ENCODE data around the gene ASF1A. TPM values are rescaled to one million over a fixed set of nuclear protein-coding genes. Genes with fewer than 3 reads are reported as not detected.
A peak's percentile ranks its signal among the peaks of the same experiment; 100 is the strongest.

Gene ASF1A
- total RNA-seq, 1 donor = 23.7 TPM

GRCh38 chr6:118896339-118897136, 2.6 kb downstream of the ASF1A start:
- H3K4me3 ChIP-seq (ENCODE audit: low read depth, low read length) = peak overlapping the region; percentile 88
- peak; percentile 61 for DNase-seq (ENCODE audit: low read depth)
- TF ChIP-seq, protein P1, sequence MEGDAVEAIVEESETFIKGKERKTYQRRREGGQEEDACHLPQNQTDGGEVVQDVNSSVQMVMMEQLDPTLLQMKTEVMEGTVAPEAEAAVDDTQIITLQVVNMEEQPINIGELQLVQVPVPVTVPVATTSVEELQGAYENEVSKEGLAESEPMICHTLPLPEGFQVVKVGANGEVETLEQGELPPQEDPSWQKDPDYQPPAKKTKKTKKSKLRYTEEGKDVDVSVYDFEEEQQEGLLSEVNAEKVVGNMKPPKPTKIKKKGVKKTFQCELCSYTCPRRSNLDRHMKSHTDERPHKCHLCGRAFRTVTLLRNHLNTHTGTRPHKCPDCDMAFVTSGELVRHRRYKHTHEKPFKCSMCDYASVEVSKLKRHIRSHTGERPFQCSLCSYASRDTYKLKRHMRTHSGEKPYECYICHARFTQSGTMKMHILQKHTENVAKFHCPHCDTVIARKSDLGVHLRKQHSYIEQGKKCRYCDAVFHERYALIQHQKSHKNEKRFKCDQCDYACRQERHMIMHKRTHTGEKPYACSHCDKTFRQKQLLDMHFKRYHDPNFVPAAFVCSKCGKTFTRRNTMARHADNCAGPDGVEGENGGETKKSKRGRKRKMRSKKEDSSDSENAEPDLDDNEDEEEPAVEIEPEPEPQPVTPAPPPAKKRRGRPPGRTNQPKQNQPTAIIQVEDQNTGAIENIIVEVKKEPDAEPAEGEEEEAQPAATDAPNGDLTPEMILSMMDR (IDR thresholded peaks at IDR 0.05; ENCODE audit: insufficient read depth, low read depth, low read length) = peak; percentile 53

- TF ChIP-seq, protein P1 (IDR thresholded peaks at IDR 0.05; ENCODE audit: insufficient read depth, low read depth, low read length) = no peak
- H3K4me3 ChIP-seq (ENCODE audit: low read depth, low read length) = no peak overlapping the region
- no peak for DNase-seq (ENCODE audit: low read depth)
These were observed 3.4 kb downstream of the ASF1A start for GRCh38 chr6:118897386-118897785.

- no peak for DNase-seq (ENCODE audit: low read depth)
- TF ChIP-seq, protein P1 (IDR thresholded peaks at IDR 0.05; ENCODE audit: insufficient read depth, low read depth, low read length) = no peak
- H3K4me3 ChIP-seq (ENCODE audit: low read depth, low read length) = no peak overlapping the region
These were observed 6.0 kb downstream of the ASF1A start for GRCh38 chr6:118899948-118900347.

- H3K4me3 ChIP-seq (ENCODE audit: low read depth, low read length) = no peak overlapping the region
- peak; percentile 28 for DNase-seq (ENCODE audit: low read depth)
- TF ChIP-seq, protein P1 (IDR thresholded peaks at IDR 0.05; ENCODE audit: insufficient read depth, low read depth, low read length) = no peak
These were observed 8.8 kb downstream of the ASF1A start for GRCh38 chr6:118902726-118903125.

DNA sequence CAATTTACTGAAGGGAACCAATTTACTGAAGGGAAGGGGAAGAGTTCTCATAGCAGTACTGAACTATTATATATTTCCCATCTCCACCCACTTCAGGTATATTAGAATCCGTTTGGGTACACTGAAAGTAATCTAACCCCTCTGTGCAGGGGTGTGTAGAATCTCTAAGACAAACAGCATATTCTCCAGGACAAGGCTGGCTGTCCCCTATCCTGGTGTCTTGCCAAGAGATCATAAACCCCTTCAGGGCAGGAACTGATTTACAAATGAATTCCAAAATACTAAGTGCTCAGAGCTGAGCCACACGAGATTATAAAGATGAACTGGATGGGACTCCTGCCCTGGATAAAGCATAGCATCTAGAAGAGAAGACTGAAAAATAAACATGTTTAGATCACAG, 9.2 kb downstream of the ASF1A start:
- TF ChIP-seq, protein P1 (IDR thresholded peaks at IDR 0.05; ENCODE audit: insufficient read depth, low read depth, low read length) = no peak
- DNase-seq (ENCODE audit: low read depth) = no peak
- no peak overlapping the region for H3K4me3 ChIP-seq (ENCODE audit: low read depth, low read length)

GRCh38 chr6:118903691-118904090, 9.7 kb downstream of the ASF1A start:
- TF ChIP-seq, protein P1 (IDR thresholded peaks at IDR 0.05; ENCODE audit: insufficient read depth, low read depth, low read length) = no peak
- no peak for DNase-seq (ENCODE audit: low read depth)
- no peak overlapping the region for H3K4me3 ChIP-seq (ENCODE audit: low read depth, low read length)

Data from fibroblast of villous mesenchyme (primary cell).